GM15510 (cell line): ENCODE results near the gene DHRS12.

Experiments used
- POLR2A ChIP-seq: IDR thresholded peaks from 3 replicates; pipeline ENCODE4 v1.6.1; 2011; ENCODE audit warnings: borderline replicate concordance; ENCODE audit not compliant: insufficient read length; ENCODE audit errors: extremely low read depth

The DHRS12 gene

DNA sequence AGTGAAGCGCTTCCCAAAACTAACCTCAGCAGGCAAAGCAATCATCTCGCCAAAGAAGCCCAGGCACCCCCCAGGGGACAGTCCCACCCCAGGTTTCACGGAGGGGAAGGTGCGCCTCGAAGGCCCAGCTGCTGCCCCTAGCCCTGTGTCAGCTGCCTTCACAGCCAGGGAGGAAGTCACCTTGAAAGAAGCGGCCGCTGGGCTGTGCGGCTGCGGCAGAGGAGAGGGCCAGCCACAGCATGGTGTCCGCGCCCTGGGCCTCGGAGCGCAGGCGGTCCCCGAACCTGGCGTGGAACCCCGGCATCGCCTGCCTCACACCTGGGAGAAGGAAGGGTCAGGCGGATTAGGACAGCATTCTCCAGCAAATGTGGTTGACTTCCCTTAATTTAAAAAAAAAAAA lies 35.0 kb downstream of the DHRS12 start:
- no peak for TF ChIP-seq POLR2A

DNA sequence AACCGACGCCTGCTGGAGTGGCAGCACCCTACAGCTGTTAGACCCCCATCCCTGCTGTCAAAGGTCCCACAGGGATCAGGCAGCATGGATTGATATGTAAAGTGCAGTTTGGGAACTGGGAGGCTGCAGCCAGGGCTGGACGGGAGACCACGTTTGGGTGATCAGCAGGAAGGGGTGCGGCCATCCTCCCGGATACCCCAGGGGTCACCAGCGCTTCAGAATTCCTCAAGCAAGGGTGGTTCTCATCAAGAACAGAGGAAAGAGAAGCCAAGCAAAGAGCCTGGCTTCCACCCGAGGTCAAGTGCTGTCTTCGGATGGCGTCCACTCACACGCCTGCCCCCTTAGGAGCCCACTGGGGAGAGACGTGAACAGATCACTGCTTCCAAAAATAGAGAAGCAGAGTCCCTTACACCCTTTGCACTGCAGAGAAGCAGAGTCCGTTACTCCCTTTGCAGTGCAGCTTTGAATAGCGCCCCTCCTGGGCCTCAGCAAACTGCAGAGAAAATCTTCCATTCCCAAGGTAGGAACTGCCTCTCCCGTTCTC lies 35.5 kb downstream of the DHRS12 start:
- no peak for TF ChIP-seq POLR2A

DNA sequence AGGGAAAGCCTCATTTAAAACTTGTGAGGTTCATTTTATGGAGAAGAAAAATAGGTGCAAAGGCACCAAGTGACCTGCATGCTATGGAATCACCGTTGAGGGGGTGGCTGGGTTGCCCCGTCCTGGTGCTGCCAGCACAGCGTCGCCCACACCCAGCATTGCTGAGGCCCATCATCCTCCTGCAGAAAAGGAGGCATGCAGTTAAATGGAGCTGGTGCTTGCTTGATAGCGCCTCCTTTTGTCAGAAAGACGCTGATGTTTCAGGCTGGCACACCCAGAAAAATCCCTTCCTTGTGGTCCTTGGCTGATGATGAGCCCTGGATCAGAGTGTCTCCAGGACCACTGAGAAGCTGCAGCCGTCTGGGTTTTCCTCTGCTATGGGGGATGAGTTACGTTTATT lies 36.9 kb downstream of the DHRS12 start:
- TF ChIP-seq POLR2A = no peak

DNA sequence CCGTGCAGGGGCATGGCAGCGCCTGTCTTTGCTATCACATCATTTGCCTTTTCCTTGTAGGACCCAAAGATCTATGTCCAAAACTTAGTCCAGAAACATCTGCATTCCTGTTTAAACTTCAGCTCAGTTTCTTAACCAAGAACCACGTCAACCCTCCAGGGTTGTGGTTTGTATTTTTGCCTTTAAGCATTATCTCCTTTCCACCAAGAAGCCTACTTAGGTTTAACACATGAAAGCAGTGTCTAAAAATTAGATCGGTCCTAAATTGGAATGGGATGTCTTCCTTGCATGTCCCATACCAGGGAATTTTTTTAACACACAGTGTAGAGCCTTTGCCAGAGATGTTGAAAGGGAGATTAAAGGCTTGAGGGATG lies 38.8 kb downstream of the DHRS12 start:
- no peak for TF ChIP-seq POLR2A

DNA sequence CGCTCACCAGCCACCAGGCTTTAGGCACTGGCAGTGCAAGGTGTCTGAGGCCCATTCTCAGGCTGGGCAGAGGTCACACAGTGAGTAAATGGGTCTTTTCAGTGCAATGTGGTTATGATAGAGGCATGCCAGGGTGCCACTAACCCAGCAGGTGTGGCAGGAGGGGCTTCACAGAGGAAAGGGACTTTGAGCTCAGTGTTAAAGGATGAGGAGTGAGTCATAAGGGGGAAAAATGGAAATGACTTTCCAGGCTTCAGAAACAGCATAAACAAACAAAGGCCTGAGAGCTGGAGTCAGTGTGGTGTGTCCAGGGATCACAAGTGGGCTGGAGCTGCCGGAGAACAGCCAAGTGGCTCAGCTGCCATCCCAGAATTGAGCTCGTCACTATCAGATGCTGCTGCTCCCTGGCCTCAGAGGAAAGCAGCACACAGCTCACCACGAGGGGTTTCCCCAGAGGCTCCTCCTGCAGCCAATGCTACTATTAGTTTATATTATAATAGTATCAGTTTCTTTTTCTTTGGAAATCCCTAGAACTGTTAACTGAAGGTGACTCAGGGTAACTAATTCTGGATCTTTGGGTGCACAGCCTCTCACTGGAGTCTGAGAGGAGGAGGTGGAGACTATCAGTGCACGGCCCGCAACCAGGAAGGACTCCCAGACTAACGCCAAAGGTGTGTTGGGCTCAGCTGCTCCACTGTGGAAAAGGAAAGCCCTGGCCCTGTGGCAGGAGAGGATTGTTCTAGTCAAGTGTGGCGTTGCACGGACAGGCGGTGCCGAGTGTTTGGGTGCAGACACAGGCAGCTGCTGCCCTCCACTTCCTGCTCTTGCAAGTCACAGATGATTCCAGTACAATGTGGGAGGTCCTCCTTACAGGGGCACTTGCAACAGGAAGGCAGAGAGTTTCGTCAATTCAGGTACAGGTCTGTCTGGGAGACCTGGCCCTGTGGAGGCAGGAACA lies 39.5 kb downstream of the DHRS12 start:
- TF ChIP-seq POLR2A = no peak

DNA sequence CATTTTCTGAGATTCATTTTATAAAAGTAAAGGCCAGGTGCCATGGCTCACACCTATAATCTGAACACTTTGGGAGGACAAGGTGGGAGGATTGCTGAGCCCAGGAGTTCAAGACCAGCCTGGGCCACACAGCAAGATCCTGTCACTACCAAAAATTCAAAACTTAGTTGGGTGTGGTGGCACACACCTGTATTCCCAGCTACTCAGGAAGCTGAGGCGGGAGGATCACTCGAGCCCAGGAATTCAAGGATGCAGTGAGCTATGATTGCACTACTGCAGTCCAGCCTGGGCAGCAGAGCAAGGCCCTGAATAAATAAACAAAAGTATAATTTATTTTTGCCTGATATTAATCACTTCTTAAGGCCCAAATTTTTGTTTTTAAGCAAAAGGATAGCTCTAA lies 40.5 kb downstream of the DHRS12 start:
- no peak for TF ChIP-seq POLR2A

DNA sequence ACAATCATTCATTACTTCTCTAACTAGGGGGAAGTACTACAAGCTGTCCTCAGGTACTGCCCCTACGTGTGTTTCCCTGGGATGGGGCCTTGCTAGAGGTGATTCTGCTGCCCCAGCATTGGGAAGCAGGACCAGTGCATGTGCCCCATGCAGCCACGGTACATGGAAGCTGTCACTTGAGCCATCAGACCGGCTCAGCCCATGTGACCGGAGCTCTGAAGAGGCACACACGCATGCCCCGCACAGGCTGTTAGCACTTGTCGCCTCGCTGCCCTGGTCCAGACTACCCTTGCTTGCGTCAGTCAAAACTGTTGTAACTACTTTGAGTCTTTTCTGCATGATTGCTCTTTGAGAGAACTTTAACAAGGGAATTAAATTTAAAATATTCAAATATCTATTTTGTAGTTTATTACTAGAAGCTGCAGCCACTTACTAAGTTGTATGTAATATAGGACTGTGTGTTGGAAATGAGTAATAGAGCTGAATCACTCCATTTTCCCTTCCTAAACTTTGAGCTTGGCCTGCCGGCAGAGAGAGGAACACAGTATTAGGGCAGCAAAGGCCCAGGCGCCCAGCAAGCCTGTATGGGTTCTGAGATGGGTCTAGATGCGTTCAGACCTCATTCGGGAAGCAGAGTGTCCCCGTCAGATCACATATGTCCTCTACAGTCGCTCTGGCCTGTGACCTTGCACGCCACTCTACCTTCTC lies 42.2 kb downstream of the DHRS12 start:
- no peak for TF ChIP-seq POLR2A

DNA sequence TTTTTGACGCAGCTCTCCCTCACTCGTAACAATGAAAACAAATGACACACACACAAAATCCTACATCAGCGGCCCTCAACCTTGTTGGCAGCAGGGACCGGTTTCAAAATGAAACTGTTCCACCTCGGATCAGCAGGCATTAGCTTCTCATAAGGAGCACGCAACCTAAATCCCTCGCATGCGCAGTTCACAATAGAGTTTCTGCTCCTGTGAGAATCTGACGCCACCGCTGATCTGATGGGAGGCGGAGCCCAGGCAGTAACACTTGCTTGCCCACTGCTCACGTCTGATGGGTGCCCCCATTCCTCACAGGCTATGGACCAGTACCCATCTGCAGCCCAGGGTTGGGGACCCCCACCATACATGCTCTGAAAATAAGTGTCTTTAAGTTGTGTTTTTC lies 43.4 kb downstream of the DHRS12 start:
- no peak for TF ChIP-seq POLR2A

DNA sequence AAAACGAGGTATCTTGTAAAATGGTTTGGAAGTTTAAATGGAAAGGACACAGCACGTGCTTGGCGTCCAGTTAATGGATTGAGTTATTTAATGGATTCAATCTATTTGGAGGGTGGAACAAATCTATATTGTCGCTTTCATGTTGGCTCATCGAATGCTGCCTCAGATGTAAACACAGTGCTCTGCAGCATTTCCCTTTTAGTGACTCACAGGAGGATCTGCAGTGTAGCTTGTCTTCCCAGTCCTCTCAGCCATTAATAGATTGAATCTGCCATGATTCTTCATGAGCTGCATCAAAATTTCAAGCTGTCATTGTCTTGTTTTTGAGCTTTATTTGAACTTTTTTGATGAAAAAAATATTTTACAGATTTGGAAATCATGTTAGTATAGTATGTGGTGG lies 44.7 kb downstream of the DHRS12 start:
- TF ChIP-seq POLR2A = no peak

DNA sequence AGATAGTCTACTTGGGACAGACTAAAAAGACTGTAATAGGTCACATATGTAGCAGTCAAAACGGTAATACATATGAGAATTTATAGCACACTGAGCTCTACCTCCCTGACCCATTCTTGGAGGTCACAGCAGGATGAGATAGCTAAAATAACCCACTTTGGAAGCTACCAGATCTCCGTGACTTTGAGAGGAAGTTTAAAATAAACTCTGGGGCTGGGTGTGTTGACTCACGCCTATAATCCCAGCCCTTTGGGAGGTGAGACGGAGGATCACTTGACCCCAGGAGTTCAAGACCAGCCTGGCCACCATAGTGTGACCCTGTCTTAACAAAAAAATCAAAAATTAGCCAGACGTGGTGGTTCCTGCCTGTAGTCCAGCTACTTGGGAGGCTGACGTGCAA lies 45.3 kb downstream of the DHRS12 start:
- no peak for TF ChIP-seq POLR2A

DNA sequence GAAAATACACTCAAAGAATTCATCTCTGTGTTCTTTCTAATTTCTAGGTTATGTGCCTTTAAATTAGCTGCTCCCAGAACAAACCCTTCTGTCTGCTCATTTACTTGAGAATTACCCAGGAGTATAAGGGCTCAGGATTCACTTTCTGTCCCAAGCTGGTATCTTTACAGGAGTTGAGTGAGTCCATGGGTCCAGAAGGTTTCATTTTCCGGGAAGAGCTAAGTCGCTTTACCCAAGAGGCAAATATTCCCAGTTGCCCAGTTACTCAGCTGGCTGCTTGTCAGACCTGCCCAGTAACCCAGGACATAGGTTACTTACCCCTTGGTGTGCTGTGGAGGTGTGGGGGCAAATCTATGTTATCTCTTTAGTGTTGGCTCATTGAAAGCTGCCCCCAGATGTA lies 47.3 kb downstream of the DHRS12 start:
- no peak for TF ChIP-seq POLR2A

DNA sequence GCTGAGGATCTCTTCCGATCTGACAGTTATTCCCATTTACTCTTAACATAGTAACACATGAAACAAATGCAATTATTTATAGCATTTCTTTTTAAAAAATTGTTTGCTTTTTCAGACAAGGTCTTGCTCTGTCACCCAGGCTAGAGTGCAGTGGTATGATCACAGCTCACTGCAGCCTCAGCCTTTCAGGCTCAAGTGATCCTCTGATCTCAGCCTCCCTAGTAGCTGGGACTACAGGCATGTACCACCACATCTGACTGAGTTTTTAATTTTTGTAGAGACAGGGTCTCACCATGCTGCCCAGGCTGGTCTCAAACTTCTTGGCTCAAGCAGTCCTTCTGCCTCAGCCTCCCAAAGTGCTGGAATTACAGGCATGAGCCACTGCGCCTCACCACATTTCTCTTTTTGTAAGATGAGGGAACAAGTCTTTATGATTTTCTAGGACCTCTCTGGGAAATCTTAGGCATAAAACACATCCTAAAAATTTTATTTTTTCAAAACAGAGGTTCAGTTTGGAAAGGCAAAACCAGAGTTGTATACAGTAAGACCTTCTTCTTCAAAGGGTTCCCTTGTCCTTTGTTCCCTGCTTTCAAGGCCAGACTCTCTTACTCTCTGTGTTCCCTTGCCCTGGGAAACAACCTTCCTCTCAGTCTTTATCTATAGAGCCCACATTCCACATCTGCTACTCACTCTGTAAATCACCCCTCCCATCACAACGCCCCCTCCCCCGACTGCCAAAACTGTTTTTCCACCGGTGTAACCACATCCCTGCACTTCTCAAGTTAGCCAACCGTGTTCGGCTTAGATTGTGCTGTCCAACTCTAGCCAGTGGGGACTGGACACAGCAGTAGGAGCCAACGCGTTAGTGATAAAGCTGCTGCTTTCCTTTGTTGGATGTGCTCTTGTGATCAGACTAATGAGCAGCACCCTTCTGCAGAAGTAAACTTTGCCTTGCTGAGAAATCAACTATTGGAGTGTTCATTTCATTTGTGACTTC lies 56.2 kb downstream of the DHRS12 start:
- TF ChIP-seq POLR2A = no peak

DNA sequence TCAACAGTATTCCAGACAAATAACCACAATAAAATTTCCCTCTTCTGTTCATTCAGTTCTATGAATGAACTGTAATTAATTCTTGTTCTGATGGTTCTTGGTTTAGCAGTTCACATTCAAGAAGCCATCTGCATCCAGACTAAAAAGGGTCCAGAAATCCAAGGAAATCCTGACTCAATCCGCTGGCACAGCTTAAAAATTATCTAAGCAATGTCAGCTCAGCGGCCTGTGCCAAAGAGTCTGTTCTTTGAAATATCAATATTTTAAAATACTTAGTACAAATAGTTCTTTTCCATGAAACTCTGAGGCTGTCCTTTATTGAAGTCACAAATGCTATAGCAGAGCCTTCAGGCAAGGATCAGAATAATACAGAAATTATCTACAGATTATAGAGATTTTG lies 57.2 kb downstream of the DHRS12 start:
- TF ChIP-seq POLR2A = no peak

DNA sequence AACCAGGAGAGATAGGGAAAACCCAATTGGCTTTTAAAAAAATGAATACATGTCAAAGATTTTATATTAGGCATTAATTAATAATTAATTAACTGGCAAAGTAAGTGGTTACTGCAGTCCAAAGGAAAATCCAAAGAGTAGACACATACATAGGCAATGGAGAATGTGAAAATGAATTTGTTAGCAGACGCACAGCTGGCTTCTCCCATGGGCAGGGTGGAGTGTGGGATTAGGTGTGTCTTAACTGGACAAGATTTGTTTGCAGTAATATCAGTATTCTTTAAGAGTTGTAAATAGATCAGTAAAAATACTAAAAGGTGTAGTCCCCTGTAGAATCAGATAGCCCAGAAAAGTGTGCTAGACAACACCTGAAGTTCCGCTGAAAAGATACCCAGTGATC lies 58.7 kb downstream of the DHRS12 start:
- TF ChIP-seq POLR2A = no peak
